GM18511 (cell line): ENCODE results near the gene RRP1.
"Not testable (repeated sequence)": the region's sequence is repeated elsewhere in the genome, so short reads cannot be mapped to it uniquely, and the experiment has no call there.

ENCODE experiments used
- ATAC-seq: cut with Tn5 transposase; IDR thresholded peaks from one replicate; pipeline ENCODE4 v1.9.1; 2021; ENCODE audit warnings: mild to moderate bottlenecking, moderate library complexity; ENCODE audit not compliant: unreplicated experiment

The RRP1 gene

GRCh38 chr21:43834146-43834905 lies 44.9 kb downstream of the RRP1 start:
- ATAC-seq = no peak

- no peak for ATAC-seq
These were observed 45.7 kb downstream of the RRP1 start for GRCh38 chr21:43835050-43835449.

GRCh38 chr21:43835861-43836260 lies 46.5 kb downstream of the RRP1 start:
- ATAC-seq = no peak

- ATAC-seq = no peak
These were observed 47.2 kb downstream of the RRP1 start for GRCh38 chr21:43836616-43837015.

- ATAC-seq = no peak
These were observed 50.9 kb downstream of the RRP1 start for GRCh38 chr21:43840259-43840658.

GRCh38 chr21:43842742-43843141 lies 53.4 kb downstream of the RRP1 start:
- ATAC-seq = no peak

- not testable (repeated sequence) for ATAC-seq
These were observed 55.5 kb downstream of the RRP1 start for GRCh38 chr21:43844906-43845305.

GRCh38 chr21:43845386-43845785 lies 56.0 kb downstream of the RRP1 start:
- no peak for ATAC-seq

GRCh38 chr21:43846430-43846829 lies 57.1 kb downstream of the RRP1 start:
- no peak for ATAC-seq

- ATAC-seq = no peak
These were observed 57.9 kb downstream of the RRP1 start for GRCh38 chr21:43847301-43847700.

- ATAC-seq = no peak
These were observed 59.4 kb downstream of the RRP1 start for GRCh38 chr21:43848771-43849170.

- ATAC-seq = no peak
These were observed 60.3 kb downstream of the RRP1 start for GRCh38 chr21:43849532-43850299.

GRCh38 chr21:43850728-43851295 lies 61.4 kb downstream of the RRP1 start:
- no peak for ATAC-seq

- no peak for ATAC-seq
These were observed 62.2 kb downstream of the RRP1 start for GRCh38 chr21:43851593-43851992.

- no peak for ATAC-seq
These were observed 64.7 kb downstream of the RRP1 start for GRCh38 chr21:43853851-43854772.
